ENCODE measurements around the gene MON1A. TPM values are rescaled to one million over a fixed set of nuclear protein-coding genes. Genes with fewer than 3 reads are reported as not detected.

Gene MON1A
- total RNA-seq, 1 donor from 2014 or later: 18.1 TPM

GRCh38 chr3:49895791-49896190 is 33.8 kb downstream of the MON1A start:
- TF ChIP-seq CTCF (IDR thresholded peaks at IDR 0.05; ENCODE audit: insufficient read depth, low read length, poor library complexity, severe bottlenecking): no peak
- no peaks in the 10 kb centered on the region for H3K27me3 ChIP-seq (ENCODE audit: control insufficient read depth, insufficient read depth, low read length)
- DNase-seq (ENCODE audit: low read depth): no peak
- H3K4me3 ChIP-seq (ENCODE audit: low read depth, low read length): no peak overlapping the region
- H3K36me3 ChIP-seq (ENCODE audit: control insufficient read depth, insufficient read depth, low read length): no peaks in the 10 kb centered on the region

- Histone ChIP-seq H3K4me3 (ENCODE audit: low read depth, low read length) (no peak overlapping the region), H3K36me3 (ENCODE audit: control insufficient read depth, insufficient read depth, low read length) (no peaks in the 10 kb centered on the region), H3K27me3 (ENCODE audit: control insufficient read depth, insufficient read depth, low read length) (no peaks in the 10 kb centered on the region)
- DNase-seq (ENCODE audit: low read depth): no peak
- TF ChIP-seq CTCF (IDR thresholded peaks at IDR 0.05; ENCODE audit: insufficient read depth, low read length, poor library complexity, severe bottlenecking): no peak
Measured at GRCh38 chr3:49889296-49889695, 40.3 kb downstream of the MON1A start.

GRCh38 chr3:49886922-49887265 is 42.7 kb downstream of the MON1A start:
- TF ChIP-seq CTCF (IDR thresholded peaks at IDR 0.05; ENCODE audit: insufficient read depth, low read length, poor library complexity, severe bottlenecking): no peak
- Histone ChIP-seq H3K27me3 (ENCODE audit: control insufficient read depth, insufficient read depth, low read length) (peaks cover 7% of the 10 kb centered on the region), H3K36me3 (ENCODE audit: control insufficient read depth, insufficient read depth, low read length) (no peaks in the 10 kb centered on the region), H3K4me3 (ENCODE audit: low read depth, low read length) (no peak overlapping the region)
- no peak for DNase-seq (ENCODE audit: low read depth)

- Histone ChIP-seq H3K36me3 (ENCODE audit: control insufficient read depth, insufficient read depth, low read length) (no peaks in the 10 kb centered on the region), H3K27me3 (ENCODE audit: control insufficient read depth, insufficient read depth, low read length) (peaks cover 17% of the 10 kb centered on the region), H3K4me3 (ENCODE audit: low read depth, low read length) (no peak overlapping the region)
- TF ChIP-seq CTCF (IDR thresholded peaks at IDR 0.05; ENCODE audit: insufficient read depth, low read length, poor library complexity, severe bottlenecking): no peak
- DNase-seq (ENCODE audit: low read depth): no peak
Measured at GRCh38 chr3:49883998-49884397, 45.6 kb downstream of the MON1A start.

GRCh38 chr3:49882166-49882565 is 47.4 kb downstream of the MON1A start:
- Histone ChIP-seq H3K4me3 (ENCODE audit: low read depth, low read length) (no peak overlapping the region), H3K36me3 (ENCODE audit: control insufficient read depth, insufficient read depth, low read length) (no peaks in the 10 kb centered on the region), H3K27me3 (ENCODE audit: control insufficient read depth, insufficient read depth, low read length) (peaks cover 17% of the 10 kb centered on the region)
- DNase-seq (ENCODE audit: low read depth): no peak
- no peak for TF ChIP-seq CTCF (IDR thresholded peaks at IDR 0.05; ENCODE audit: insufficient read depth, low read length, poor library complexity, severe bottlenecking)

- Histone ChIP-seq H3K36me3 (ENCODE audit: control insufficient read depth, insufficient read depth, low read length) (no peaks in the 10 kb centered on the region), H3K4me3 (ENCODE audit: low read depth, low read length) (no peak overlapping the region), H3K27me3 (ENCODE audit: control insufficient read depth, insufficient read depth, low read length) (peaks cover 17% of the 10 kb centered on the region)
- no peak for DNase-seq (ENCODE audit: low read depth)
- no peak for TF ChIP-seq CTCF (IDR thresholded peaks at IDR 0.05; ENCODE audit: insufficient read depth, low read length, poor library complexity, severe bottlenecking)
Measured at GRCh38 chr3:49880581-49881315, 48.9 kb downstream of the MON1A start.
